Fibroblast of skin of left quadriceps (primary cell): ENCODE measurements around the gene TIMP1.
"Not testable (repeated sequence)": the region's sequence is repeated elsewhere in the genome, so short reads cannot be mapped to it uniquely, and the experiment has no call there.

Source experiments
- DNase-seq, 2 experiments: peaks; one replicate each; pipeline ENCODE4 v3.0.0-alpha.2; 2013; ENCODE audit warnings: low read depth in 2 of 2

The TIMP1 gene

DNA sequence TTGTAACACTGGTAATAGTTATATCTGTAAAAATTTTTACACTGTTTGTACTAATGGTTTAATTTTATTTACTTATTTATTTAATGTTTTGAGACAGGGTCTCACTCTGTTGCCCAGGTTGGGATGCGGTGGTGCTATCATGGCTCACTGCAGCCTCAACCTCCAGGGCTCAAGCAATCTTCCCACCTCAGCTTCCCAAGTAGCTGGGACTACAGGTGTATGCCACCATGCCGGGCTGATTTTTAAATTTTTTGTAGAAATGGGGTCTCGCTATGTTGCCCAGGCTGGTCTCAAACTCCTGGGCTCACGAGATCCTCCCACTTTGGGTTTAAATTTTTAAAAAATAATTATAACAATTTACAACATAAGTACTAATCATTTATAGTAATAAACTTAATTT is 20.9 kb downstream of the TIMP1 start:
- DNase-seq = not testable (repeated sequence)

DNA sequence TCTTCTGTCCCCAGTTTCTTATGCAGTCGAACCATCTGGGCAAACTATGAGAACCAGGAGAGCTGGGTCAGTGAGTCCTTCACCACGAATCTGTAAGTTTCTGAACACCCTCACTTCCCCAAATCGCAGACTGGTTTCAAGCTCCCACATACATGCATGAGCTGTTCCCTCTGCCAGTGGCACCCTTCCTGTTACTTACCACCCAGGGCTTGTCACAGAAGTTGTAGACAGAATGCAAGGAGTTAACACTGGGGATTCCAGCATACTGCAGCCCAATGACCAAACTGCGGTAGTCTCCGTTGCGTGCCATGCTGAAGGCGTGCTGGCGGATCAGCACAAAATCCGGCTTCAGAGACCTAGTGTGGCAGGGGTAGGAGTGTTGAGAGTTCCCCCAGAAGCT is 22.8 kb downstream of the TIMP1 start:
- DNase-seq = no peak

- DNase-seq = no peak
Measured at GRCh38 chrX:47607091-47607490, 24.9 kb downstream of the TIMP1 start.

GRCh38 chrX:47608130-47608810 is 26.0 kb downstream of the TIMP1 start:
- no peak for DNase-seq

DNA sequence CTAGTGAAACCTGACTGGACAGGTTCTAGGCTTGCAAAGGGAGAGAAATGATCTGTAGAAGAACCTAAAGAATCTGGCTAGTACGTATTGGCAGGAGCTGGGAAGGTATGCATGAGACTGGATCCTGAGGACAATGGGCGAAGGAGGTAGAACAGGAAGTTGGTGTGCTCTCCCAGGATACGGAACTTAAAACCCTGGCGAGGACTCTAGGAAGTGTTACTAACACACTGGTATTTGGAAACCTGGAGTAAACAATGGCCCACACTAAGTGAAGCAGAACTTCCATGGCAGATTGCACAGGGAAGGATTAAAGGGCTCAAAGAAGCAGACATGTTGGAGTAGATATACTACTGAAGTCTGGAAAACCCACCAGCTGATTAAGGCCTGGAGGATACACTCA is 28.3 kb downstream of the TIMP1 start:
- DNase-seq = no peak

- DNase-seq = no peak
Measured at GRCh38 chrX:47611489-47611888, 29.3 kb downstream of the TIMP1 start.

GRCh38 chrX:47611926-47612325 is 29.7 kb downstream of the TIMP1 start:
- DNase-seq = no peak

DNA sequence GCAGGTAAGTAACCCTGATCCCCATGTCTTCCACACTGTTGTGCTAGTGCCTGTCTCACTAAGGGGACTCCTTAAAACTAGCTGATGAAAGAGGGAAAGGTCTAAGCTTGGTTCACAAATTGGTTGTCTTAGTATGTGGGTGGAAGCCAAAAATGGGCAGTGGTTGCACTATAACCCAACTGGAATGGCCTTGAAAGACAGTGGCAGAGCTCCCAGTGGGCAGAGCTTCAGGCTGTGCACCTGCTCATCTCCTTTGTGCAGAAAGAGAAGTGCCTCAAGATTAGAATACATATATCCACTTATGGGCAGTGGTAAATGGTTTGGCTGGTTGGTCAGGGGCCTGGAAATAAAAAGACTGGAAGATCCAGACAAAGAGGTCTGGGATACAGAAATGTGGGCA is 30.2 kb downstream of the TIMP1 start:
- no peak for DNase-seq

GRCh38 chrX:47613082-47613481 is 30.8 kb downstream of the TIMP1 start:
- DNase-seq = no peak

DNA sequence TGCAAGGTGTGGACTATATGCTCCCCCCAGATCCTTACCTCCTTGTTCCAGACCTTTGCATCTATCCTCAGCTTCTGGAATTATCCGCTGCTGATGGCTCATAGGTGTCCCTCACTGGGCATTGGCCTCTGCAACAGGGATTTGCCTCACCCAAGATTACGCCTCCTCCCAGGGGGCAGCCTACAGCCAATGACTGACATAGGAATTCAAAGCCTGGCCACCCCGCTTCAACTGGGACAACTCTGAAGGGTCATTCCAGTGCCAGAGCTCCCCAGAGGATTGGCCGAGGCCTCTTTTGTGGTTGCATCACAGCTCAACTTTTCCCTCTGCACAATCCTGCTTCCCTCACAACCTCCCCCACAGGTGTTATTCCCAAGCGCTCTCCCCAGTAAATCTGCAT is 32.4 kb downstream of the TIMP1 start:
- DNase-seq = no peak

- no peak for DNase-seq
Measured at GRCh38 chrX:47618923-47619485, 36.8 kb downstream of the TIMP1 start.

DNA sequence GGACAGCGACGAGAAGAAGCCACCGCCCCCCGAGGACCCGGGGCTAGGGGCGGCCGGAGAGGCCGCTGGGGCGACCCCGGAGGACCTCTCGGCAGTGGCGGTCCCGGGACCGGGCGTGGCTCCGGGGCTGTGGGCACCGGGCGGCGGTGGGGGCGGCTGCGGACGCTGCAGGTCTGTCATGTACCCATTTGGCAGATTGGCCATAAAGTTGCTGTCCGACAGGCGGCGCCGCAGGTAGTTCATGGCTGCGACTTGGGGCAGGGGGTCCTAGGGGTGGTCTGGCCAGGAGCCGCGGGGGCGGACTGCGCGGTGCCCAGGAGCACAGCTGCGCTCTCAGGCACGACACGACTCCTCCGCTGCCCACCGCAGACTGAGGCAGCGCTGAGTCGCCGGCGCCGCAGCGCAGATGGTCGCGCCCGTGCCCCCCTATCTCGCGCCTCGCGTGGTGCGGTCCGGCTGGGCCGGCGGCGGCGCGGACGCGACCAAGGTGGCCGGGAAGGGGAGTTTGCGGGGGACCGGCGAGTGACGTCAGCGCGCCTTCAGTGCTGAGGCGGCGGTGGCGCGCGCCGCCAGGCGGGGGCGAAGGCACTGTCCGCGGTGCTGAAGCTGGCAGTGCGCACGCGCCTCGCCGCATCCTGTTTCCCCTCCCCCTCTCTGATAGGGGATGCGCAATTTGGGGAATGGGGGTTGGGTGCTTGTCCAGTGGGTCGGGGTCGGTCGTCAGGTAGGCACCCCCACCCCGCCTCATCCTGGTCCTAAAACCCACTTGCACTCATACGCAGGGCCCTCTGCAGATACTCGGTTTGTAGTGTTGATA is 37.5 kb downstream of the TIMP1 start, which contains the start of gene SYN1:
Gene SYN1, minus strand, starts transcription at position 372 of the 817 bp plus-strand sequence. Its CDS starts 129 bp downstream, at position 243.
- DNase-seq = peak; percentile 41 to 47

DNA sequence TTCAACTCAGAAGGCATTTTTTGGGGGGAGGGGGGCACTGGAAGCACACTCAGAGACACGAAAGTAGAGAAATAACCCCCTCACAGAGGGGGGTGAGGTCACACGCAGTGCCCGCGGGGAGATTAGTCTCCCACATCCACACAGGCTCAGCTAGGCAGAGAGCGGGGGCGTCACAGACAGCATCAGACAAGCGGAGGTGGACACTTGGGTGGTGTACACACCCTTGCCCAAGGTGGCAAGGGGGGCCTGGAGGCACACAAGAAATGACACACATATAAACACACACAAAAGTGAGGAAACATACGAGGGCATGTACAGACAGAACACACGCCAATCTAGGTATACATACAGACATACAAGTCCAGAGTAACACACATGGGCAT is 38.1 kb downstream of the TIMP1 start:
- no peak for DNase-seq

DNA sequence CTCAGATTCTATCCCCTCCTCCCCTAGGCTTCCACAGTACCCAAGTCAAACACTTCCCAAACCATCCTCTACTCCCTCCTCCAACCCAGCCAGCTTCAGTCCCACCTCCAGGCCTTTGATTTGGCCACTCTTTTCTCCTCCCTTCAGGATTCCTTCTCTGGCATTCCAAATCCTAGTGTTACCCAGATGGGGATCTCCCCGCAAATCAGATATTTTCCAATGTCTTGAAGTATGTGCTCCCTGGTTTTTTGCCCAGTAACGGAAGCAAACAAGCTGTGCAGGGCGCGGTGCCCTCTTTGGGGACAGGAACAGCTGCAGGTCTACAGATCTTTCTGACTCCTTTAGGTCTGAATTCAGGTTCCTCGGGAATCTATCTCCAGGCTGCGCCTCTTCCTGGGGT is 39.6 kb downstream of the TIMP1 start:
- DNase-seq = no peak

DNA sequence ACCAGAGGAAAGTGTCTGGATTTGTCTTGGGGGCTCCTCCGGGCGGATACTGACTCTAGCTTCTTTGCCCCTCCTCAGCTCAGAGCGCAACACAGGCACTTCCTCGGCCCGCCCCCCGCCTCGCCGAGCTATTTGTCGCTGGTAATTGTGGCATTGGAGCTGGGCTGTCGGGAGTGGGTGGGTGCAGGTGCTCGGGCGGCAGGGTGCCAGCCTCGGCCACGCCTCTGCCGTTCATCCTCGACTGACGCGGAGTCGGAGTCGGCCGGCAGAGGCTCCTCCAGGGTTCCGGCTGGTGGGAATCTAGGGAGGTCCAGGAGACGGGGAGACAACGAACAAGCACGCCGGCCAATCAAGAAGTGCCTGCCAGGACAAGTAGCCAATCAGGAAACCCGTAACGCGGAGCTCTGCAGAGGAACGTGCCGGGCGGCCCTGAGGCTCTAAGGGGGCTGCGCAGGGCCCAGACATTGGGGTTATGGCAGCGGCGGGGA is 41.3 kb downstream of the TIMP1 start:
- peak; percentile 45 to 53 for DNase-seq

DNA sequence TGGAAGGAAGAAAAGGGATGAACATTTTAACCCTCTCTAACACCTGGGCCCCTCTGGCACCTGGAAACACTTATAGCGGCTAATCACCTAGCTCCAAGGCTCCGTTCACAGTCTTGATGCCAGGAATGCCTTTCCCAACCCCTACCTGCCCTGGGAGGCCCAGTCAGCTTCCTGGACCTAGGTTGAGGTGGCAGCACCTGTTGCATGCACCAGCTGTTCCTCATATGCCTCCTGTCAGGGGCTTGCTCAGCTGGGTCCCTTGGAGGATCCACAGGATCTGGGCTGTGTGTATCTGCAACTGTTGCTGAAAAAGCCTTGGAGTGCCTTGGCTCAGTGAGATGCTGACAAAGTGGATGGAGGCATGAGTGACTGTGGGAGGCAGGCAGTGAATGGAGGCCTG is 43.1 kb downstream of the TIMP1 start:
- no peak for DNase-seq

DNA sequence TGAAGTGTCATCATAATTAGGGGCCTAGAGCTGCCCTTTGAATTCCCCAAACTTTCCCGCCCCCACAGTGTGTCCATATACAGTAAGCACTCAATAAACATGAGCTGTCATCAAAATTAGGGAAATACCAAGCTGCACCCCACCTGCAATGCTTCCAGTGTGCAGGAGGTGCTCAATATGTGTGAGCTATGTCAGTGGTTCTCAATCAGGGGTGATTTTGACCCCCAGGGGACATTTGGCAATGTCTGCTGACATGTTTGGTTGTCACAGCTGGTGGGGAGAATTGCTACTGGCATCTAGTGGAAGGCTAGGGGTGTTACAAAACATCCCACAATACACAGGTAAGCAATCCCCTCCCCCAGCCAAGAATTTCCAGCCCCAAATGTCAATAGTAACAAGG is 46.7 kb downstream of the TIMP1 start:
- no peak for DNase-seq

DNA sequence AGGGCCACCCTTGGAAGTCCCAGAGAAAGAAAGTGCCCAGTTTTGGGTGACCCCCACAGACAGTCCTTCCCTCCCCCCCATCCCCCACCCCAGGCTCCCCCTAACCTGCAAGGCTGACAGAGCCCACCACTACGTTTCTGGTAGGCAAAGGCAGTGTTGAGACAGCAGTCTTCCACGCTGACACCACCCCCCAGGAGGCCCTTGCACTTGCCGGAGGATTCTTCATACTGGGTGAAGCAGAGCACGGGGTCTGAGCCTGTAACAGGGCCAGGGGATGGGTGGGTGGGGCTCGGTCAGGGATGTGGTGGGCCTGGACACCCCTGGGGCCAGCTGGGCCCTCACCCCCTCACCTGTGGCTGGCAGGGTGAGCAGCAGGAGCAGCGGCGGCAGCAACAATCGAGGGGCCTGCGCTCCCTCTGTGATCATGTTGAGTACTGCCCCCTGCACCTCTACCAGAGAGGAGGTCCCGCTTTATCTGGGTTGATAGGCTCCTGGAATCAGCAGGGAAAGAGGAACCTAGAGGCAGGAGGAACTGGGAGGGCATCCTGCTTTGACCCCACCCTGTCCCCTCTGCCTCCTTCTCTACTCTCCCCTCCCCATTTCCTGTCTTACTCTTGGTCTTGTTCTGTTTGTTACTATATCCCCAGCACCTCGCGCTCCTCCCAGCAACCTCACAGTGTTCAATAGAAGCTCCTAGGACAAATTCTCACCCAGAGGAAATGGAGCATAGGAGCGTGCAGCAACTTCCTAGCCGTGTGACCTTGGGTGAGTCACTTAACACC is 47.4 kb downstream of the TIMP1 start, which contains the start of gene CFP:
Gene CFP, minus strand, starts transcription at position 512 of the 782 bp plus-strand sequence. Its CDS starts 86 bp downstream, at position 426.
- DNase-seq = no peak

GRCh38 chrX:47631676-47632075 is 49.4 kb downstream of the TIMP1 start:
- DNase-seq = no peak

DNA sequence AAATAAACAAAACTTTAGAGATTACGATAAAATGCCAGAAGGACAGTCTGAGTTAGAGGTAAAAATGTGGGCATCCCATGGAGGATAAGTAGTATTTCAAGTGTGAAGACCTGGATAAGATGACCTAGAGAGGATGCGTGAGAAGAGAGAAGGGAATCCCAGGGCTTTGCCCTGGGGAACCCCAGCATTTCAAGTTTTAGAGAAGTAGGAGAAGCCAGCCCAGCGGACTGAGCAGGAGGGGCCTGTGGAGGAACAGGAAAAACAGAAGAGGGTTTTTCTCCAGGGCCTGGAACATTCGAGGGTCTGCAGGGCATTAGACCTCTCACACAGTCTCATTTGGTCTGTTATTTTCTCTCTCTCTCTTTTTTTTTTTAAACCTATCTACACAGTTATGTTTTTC is 50.4 kb downstream of the TIMP1 start:
- DNase-seq = no peak

DNA sequence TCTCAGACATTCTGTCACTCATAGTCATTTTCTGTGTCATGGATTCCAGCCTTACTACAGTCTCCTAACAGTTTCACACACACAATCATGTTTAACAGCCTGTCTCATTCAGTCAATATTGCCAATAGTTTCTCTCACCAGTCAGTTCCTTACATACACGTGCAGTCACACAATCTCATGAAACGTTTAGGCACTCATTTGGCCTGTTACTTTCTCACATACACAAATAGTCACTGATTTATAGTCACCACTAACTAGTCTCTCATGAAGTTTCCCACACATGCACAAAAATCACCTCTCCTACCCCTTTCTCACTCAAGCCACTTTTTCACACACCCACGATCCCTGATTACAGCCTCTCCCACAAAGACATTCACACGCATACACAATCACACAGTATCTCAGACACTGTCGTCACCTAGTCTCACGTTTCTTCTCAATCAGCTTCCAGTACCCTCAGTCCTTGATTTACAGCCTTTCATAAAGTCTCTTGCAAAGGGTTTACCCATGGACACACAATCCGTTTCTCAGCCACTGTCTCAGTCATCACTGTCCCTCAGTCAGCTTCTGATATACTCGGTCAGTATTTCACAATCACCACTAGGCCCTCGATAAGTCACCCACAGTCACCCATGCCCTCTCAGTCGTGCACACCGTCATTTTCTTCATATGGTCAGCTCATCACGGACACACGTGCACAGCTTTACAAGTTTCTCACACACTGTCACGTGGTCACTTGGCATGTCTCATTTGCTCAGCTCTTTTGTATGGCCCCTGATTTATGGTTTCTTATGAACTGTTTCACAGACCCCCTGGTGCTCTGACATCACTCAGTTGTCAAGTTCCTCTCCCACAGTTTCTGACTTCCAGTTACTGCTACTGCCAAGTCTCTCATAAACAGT is 51.7 kb downstream of the TIMP1 start:
- DNase-seq = no peak
